ENCODE data around the gene GNG2. TPM values are rescaled to one million over a fixed set of nuclear protein-coding genes. Genes with fewer than 3 reads are reported as not detected.

The GNG2 gene
- total and polyA plus RNA-seq, 9 of the 15 experiments (the other 6 are each of a cell fraction or from before 2014, with no cell fraction given): 0.18 TPM; not detected in 8

GRCh38 chr14:51862860-51863259, 2.4 kb downstream of the GNG2 start:
- Histone ChIP-seq H2AFZ (ENCODE audit: low read depth, low read length) (no peak overlapping the region), H3K9me3 (replicated peaks; ENCODE audit: control insufficient read depth, insufficient read depth, low read depth, low read length) (no peaks in the 10 kb centered on the region), H3K27me3 (ENCODE audit: control insufficient read depth in 2 of 2, insufficient read depth in 2 of 2, low read length in 2 of 2) (peaks cover 2 to 9% of the 10 kb centered on the region in 2 experiments; a peak in 2 of 5 replicates), H3K36me3 (ENCODE audit: control insufficient read depth, insufficient read depth, low read length) (no peaks in the 10 kb centered on the region), H3K9me1 (ENCODE audit: control insufficient read depth, insufficient read depth, low read length) (no peaks in the 10 kb centered on the region), H3K27ac (ENCODE audit: extremely low read depth, low read depth, low read length) (no peak overlapping the region), H4K20me1 (replicated peaks; ENCODE audit: control insufficient read depth, insufficient read depth, low read length) (no peaks in the 10 kb centered on the region), H3K4me3 (no peak overlapping the region), H3K4me1 (replicated peaks in 1 of 2; ENCODE audit: control insufficient read depth in 2 of 2, insufficient read depth in 2 of 2, low read length in 2 of 2) (peaks cover 0 to 4% of the 10 kb centered on the region in 2 experiments; a peak in 1 of 5 replicates), H3K79me2 (ENCODE audit: control insufficient read depth, insufficient read depth, low read length) (no peaks in the 10 kb centered on the region), H3K4me2 (ENCODE audit: insufficient read depth, low read length) (no peak overlapping the region), H3K9ac (ENCODE audit: insufficient read depth in 1 of 2, low read depth in 2 of 2, low read length in 2 of 2) (no peak overlapping the region)
- no CpG with 5 or more reads among the region's 1 CpG for WGBS (ENCODE audit: insufficient coverage, low coverage, missing lambda C conversion rate)
- DNase-seq (ENCODE audit: extremely low read depth in 1 of 4, low spot score in 3 of 4): no peak
- TF ChIP-seq GTF2E2 (tag; IDR thresholded peaks at IDR 0.05): no peak
- TF ChIP-seq HNRNPLL (IDR thresholded peaks at IDR 0.05; ENCODE audit: low read depth, low read length, poor library complexity, severe bottlenecking): no peak
- TF ChIP-seq ZNF785 (CRISPR knock-in tag; IDR thresholded peaks at IDR 0.05): no peak
- TF ChIP-seq RNF219 (CRISPR knock-in tag; IDR thresholded peaks at IDR 0.05): no peak
- no peak for TF ChIP-seq ZNF174 (CRISPR knock-in tag; IDR thresholded peaks at IDR 0.05)
- no peak for TF ChIP-seq ELK1 (CRISPR knock-in tag; IDR thresholded peaks at IDR 0.05)
- TF ChIP-seq ZNF253 (CRISPR knock-in tag; conservative IDR thresholded peaks at IDR 0.05): no peak
- TF ChIP-seq SAFB2 (IDR thresholded peaks at IDR 0.05; ENCODE audit: borderline replicate concordance, low read depth, low read length, severe bottlenecking): no peak
- ATAC-seq: no peak
- in situ Hi-C loops (cut with MboI): no loop called here
- no TSS peak for BruUV-seq (replicated peaks)
- ChIA-PET CTCF (ENCODE audit: low intra/inter-chr PET ratio) (no interaction called here), POLR2A (no interaction called here)
- intact Hi-C loops (cut with micrococcal nuclease): no loop called here
- no peak for FAIRE-seq
